ENCODE results near the gene CARD9. TPM values are rescaled to one million over a fixed set of nuclear protein-coding genes. Genes with fewer than 3 reads are reported as not detected.

Gene CARD9
- total and polyA plus RNA-seq, 2 of the 4 experiments (the other 2 are of a cell fraction), result 0.36 to 1.9 TPM

DNA sequence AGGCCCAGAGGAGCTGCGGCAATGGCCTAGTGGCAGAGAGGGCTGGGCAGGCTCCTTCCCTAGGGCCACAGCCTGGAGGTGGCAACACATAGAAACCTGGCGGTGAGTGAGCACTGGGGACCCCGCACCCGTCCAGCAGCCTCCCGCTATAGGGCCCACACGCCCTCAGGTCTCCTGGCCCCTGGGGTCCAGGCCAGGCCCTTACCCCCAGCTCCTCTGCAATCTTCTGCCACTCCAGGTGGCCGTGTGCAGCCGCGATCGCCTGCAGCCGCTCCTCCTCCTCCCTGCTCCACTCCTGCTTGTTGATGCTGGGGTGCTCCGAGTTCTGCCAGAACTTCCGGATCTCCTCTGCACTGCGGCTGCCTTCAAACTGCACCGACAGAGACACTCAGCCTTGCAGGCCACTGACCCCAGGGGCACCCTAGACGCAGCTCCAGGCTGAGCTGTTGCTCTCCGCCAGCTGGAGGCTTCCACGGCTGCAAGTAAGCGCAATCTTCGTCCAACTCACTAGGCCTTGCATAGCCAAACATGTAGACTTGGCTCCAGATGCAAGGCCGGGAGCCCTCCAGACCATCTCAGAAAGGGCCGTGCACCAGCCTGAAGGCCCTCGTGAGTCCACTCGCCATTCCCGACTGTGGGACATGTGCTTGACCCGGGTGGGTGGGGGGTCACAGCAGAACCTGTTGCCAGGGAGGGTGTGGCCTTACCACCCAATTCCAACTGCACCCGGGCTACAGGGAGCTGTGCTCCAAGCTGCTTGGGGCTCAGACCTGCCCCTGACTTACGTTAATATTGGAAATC is 18.5 kb upstream of the CARD9 start:
- CTCF ChIA-PET, result no interaction called here
- no TSS peak for BruUV-seq (replicated peaks)
- H2BK15ac ChIP-seq (ENCODE audit: low read depth, low read length), result no peak overlapping the region
- H3K9me3 ChIP-seq (ENCODE audit: control insufficient read depth, insufficient read depth, low read length), result no peaks in the 10 kb centered on the region
- H4K20me1 ChIP-seq (ENCODE audit: insufficient read depth, low read length), result peaks cover 3% of the 10 kb centered on the region; the same call in 1 of the 2 replicates
- no peak overlapping the region for H4K8ac ChIP-seq (ENCODE audit: low read depth in 2 of 2, low read length in 2 of 2)
- no peak overlapping the region for H3K9ac ChIP-seq (ENCODE audit: low read depth, low read length)
- no peak overlapping the region for H3K4me2 ChIP-seq (ENCODE audit: low read depth, low read length)
- H2AK9ac ChIP-seq (replicated peaks; ENCODE audit: low read depth, low read length, poor library complexity), result no peak overlapping the region
- no peak overlapping the region for H4K91ac ChIP-seq (ENCODE audit: insufficient read depth, low read depth, low read length)
- peaks cover 78% of the 10 kb centered on the region for H3K36me3 ChIP-seq (ENCODE audit: control insufficient read depth, insufficient read depth, low read length)
- TF ChIP-seq, protein P1, sequence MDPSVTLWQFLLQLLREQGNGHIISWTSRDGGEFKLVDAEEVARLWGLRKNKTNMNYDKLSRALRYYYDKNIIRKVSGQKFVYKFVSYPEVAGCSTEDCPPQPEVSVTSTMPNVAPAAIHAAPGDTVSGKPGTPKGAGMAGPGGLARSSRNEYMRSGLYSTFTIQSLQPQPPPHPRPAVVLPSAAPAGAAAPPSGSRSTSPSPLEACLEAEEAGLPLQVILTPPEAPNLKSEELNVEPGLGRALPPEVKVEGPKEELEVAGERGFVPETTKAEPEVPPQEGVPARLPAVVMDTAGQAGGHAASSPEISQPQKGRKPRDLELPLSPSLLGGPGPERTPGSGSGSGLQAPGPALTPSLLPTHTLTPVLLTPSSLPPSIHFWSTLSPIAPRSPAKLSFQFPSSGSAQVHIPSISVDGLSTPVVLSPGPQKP (IDR thresholded peaks at IDR 0.05; ENCODE audit: borderline replicate concordance, low read depth, low read length), result no peak
- TF ChIP-seq MAZ (IDR thresholded peaks at IDR 0.05; ENCODE audit: borderline replicate concordance, low read depth, low read length), result no peak
- TF ChIP-seq CHD1 (IDR thresholded peaks at IDR 0.05; ENCODE audit: low read depth, low read length), result no peak
- no peak overlapping the region for H2AK5ac ChIP-seq (ENCODE audit: low read depth, low read length)
- H3K27ac ChIP-seq (ENCODE audit: insufficient read depth, low read length), result no peak overlapping the region
- H3K56ac ChIP-seq (ENCODE audit: extremely low read depth, insufficient read depth, low read length), result no peak overlapping the region
- no peak for DNase-seq
- no peak overlapping the region for H3K23ac ChIP-seq (ENCODE audit: low read depth, low read length)
- no peak overlapping the region for H3K18ac ChIP-seq (ENCODE audit: low read depth, low read length)
- ATAC-seq (ENCODE audit: low read depth), result no peak
- intact Hi-C loops (cut with micrococcal nuclease) (no loop called here), in situ Hi-C loops (cut with MboI; ENCODE audit: low sequenced_read_pairs) (no loop called here), dilution Hi-C loops (cut with HindIII; ENCODE audit: low sequenced_read_pairs, unreplicated experiment) (no loop called here)
- H3K79me1 ChIP-seq (ENCODE audit: low read depth in 1 of 2, low read length in 2 of 2), result peaks cover 11 to 14% of the 10 kb centered on the region in 2 experiments; a peak in 3 of 4 replicates
- no peak overlapping the region for H2BK120ac ChIP-seq (ENCODE audit: low read depth, low read length)
- H3K14ac ChIP-seq (replicated peaks; ENCODE audit: low read depth, low read length), result no peak overlapping the region
- no peak overlapping the region for H3K4me3 ChIP-seq (ENCODE audit: insufficient read depth, low read depth, low read length)
- H4K5ac ChIP-seq (ENCODE audit: low read depth, low read length), result no peak overlapping the region
- H2BK5ac ChIP-seq (ENCODE audit: low read depth, low read length, poor library complexity, severe bottlenecking), result no peak overlapping the region
- no peak overlapping the region for H2BK20ac ChIP-seq (ENCODE audit: low read depth, low read length)
- H3K4ac ChIP-seq (ENCODE audit: low read depth, low read length), result no peak overlapping the region
- no peaks in the 10 kb centered on the region for H3K9me1 ChIP-seq (ENCODE audit: insufficient read depth, low read length)
- POLR2A ChIA-PET (ENCODE audit: unreplicated experiment), result no interaction called here
- H2AFZ ChIP-seq (replicated peaks; ENCODE audit: low read length, poor library complexity), result peak overlapping the region; percentile 14
- H3K4me1 ChIP-seq (ENCODE audit: control insufficient read depth, insufficient read depth, low read length), result no peaks in the 10 kb centered on the region
- no peaks in the 10 kb centered on the region for H3K27me3 ChIP-seq (ENCODE audit: control insufficient read depth, insufficient read depth, low read length)
- 92% methylated on average over 13 of the region's 28 CpGs; no CpG with 5 or more reads in 1 of the 2 experiments for WGBS, 2 experiments (ENCODE audit: extremely low coverage in 2 of 2, insufficient read length in 1 of 2)

All from IMR-90 (cell line).